Measurements from ENCODE around the gene RPS10.
"Not testable (repeated sequence)": the region's sequence is repeated elsewhere in the genome, so short reads cannot be mapped to it uniquely, and the experiment has no call there.

The RPS10 gene

GRCh38 chr6:34375833-34376232 is 50.0 kb downstream of the RPS10 start:
- no peaks in the 10 kb centered on the region for H3K27me3 ChIP-seq (ENCODE audit: insufficient read depth, poor library complexity, severe bottlenecking)
- no peak for ATAC-seq (ENCODE audit: low read depth)
- no peak for DNase-seq (ENCODE audit: low spot score)
- H3K4me3 ChIP-seq (ENCODE audit: severe bottlenecking) = no peak overlapping the region
- no peak overlapping the region for H3K27ac ChIP-seq (ENCODE audit: poor library complexity, severe bottlenecking)
- H3K9me3 ChIP-seq (ENCODE audit: severe bottlenecking) = no peaks in the 10 kb centered on the region
- no peaks in the 10 kb centered on the region for H3K4me1 ChIP-seq (ENCODE audit: insufficient read depth, poor library complexity, severe bottlenecking)
- peaks cover 4% of the 10 kb centered on the region; the same call in 1 of the 2 replicates for H3K36me3 ChIP-seq (ENCODE audit: low read depth)
- TF ChIP-seq CTCF (IDR thresholded peaks at IDR 0.05; ENCODE audit: poor library complexity, severe bottlenecking) = no peak

- Histone ChIP-seq H3K4me1 (ENCODE audit: insufficient read depth, poor library complexity, severe bottlenecking) (no peaks in the 10 kb centered on the region), H3K4me3 (ENCODE audit: severe bottlenecking) (no peak overlapping the region), H3K27ac (ENCODE audit: poor library complexity, severe bottlenecking) (no peak overlapping the region), H3K27me3 (ENCODE audit: insufficient read depth, poor library complexity, severe bottlenecking) (no peaks in the 10 kb centered on the region), H3K36me3 (ENCODE audit: low read depth) (peaks cover 8% of the 10 kb centered on the region; the same call in 1 of the 2 replicates), H3K9me3 (ENCODE audit: severe bottlenecking) (no peaks in the 10 kb centered on the region)
- ATAC-seq (ENCODE audit: low read depth) (no peak), DNase-seq (ENCODE audit: low spot score) (no peak)
- no peak for TF ChIP-seq CTCF (IDR thresholded peaks at IDR 0.05; ENCODE audit: poor library complexity, severe bottlenecking)
These were observed 51.4 kb downstream of the RPS10 start for GRCh38 chr6:34374508-34374907.

GRCh38 chr6:34374069-34374468 is 51.8 kb downstream of the RPS10 start:
- TF ChIP-seq CTCF (IDR thresholded peaks at IDR 0.05; ENCODE audit: poor library complexity, severe bottlenecking) = no peak
- Histone ChIP-seq H3K4me1 (ENCODE audit: insufficient read depth, poor library complexity, severe bottlenecking) (no peaks in the 10 kb centered on the region), H3K9me3 (ENCODE audit: severe bottlenecking) (no peaks in the 10 kb centered on the region), H3K27ac (ENCODE audit: poor library complexity, severe bottlenecking) (no peak overlapping the region), H3K27me3 (ENCODE audit: insufficient read depth, poor library complexity, severe bottlenecking) (no peaks in the 10 kb centered on the region), H3K4me3 (ENCODE audit: severe bottlenecking) (no peak overlapping the region), H3K36me3 (ENCODE audit: low read depth) (peaks cover 8% of the 10 kb centered on the region; the same call in 1 of the 2 replicates)
- DNase-seq (ENCODE audit: low spot score) (no peak), ATAC-seq (ENCODE audit: low read depth) (no peak)

GRCh38 chr6:34373511-34373910 is 52.4 kb downstream of the RPS10 start:
- no peaks in the 10 kb centered on the region for H3K9me3 ChIP-seq (ENCODE audit: severe bottlenecking)
- H3K4me3 ChIP-seq (ENCODE audit: severe bottlenecking) = no peak overlapping the region
- no peak for DNase-seq (ENCODE audit: low spot score)
- H3K36me3 ChIP-seq (ENCODE audit: low read depth) = peaks cover 8% of the 10 kb centered on the region; the same call in 1 of the 2 replicates
- TF ChIP-seq CTCF (IDR thresholded peaks at IDR 0.05; ENCODE audit: poor library complexity, severe bottlenecking) = no peak
- no peak for ATAC-seq (ENCODE audit: low read depth)
- no peaks in the 10 kb centered on the region for H3K27me3 ChIP-seq (ENCODE audit: insufficient read depth, poor library complexity, severe bottlenecking)
- no peaks in the 10 kb centered on the region for H3K4me1 ChIP-seq (ENCODE audit: insufficient read depth, poor library complexity, severe bottlenecking)
- H3K27ac ChIP-seq (ENCODE audit: poor library complexity, severe bottlenecking) = no peak overlapping the region

- not testable (repeated sequence) for DNase-seq (ENCODE audit: low spot score); H3K36me3 ChIP-seq (ENCODE audit: low read depth); H3K4me3 ChIP-seq (ENCODE audit: severe bottlenecking); H3K27me3 ChIP-seq (ENCODE audit: insufficient read depth, poor library complexity, severe bottlenecking); H3K27ac ChIP-seq (ENCODE audit: poor library complexity, severe bottlenecking); ATAC-seq (ENCODE audit: low read depth); H3K9me3 ChIP-seq (ENCODE audit: severe bottlenecking); H3K4me1 ChIP-seq (ENCODE audit: insufficient read depth, poor library complexity, severe bottlenecking)
These were observed 54.0 kb downstream of the RPS10 start for GRCh38 chr6:34371865-34372264.
